HL-60 (cell line): ENCODE data around the gene TCHH.

ENCODE experiments used
- CTCF ChIP-seq: IDR thresholded peaks from one replicate; pipeline ENCODE4 v1.5.1; 2011; ENCODE audit warnings: low read length, control low read depth, inconsistent platforms; ENCODE audit not compliant: insufficient read depth
- GABPA ChIP-seq: IDR thresholded peaks from 2 replicates; pipeline ENCODE4 v1.6.1; 2012; ENCODE audit warnings: low read depth
- POLR2AphosphoS5 ChIP-seq: IDR thresholded peaks from 2 replicates; pipeline ENCODE4 v1.6.1; 2012; ENCODE audit warnings: low read depth
- REST ChIP-seq: IDR thresholded peaks from 2 replicates; pipeline ENCODE4 v1.6.1; 2012; ENCODE audit warnings: low read depth; ENCODE audit not compliant: insufficient replicate concordance
- SPI1 ChIP-seq: IDR thresholded peaks from 2 replicates; pipeline ENCODE4 v1.6.1; 2012; ENCODE audit warnings: low read depth, mild to moderate bottlenecking, borderline replicate concordance

GRCh38 chr1:152151646-152152045, 36.4 kb upstream of the TCHH start:
- TF ChIP-seq CTCF (no peak), POLR2AphosphoS5 (no peak), REST (no peak), SPI1 (no peak), GABPA (no peak)
